Upper lobe of right lung (tissue), 1 donor: ENCODE results near the gene ZIC3. TPM values are rescaled to one million over a fixed set of nuclear protein-coding genes. Genes with fewer than 3 reads are reported as not detected.
A peak's percentile ranks its signal among the peaks of the same experiment; 100 is the strongest.

Experiments
- ATAC-seq: fragments of 200-7000 bp; cut with Tn5 transposase; one replicate; pipeline ENCODE4 v1.9.1; 2020; ENCODE audit warnings: mild to moderate bottlenecking, moderate library complexity
- DNase-seq: peaks from one replicate; pipeline ENCODE4 v3.0.0-alpha.2; 2020
- H3K27ac ChIP-seq: fragments of 200-600 bp; one replicate; pipeline ENCODE4 v1.8.0; 2022
- H3K27me3 ChIP-seq: fragments of 200-600 bp; one replicate; pipeline ENCODE4 v1.8.0; 2022; ENCODE audit warnings: mild to moderate bottlenecking
- H3K36me3 ChIP-seq: fragments of 200-600 bp; one replicate; pipeline ENCODE4 v1.8.0; 2022
- H3K4me1 ChIP-seq: fragments of 200-600 bp; one replicate; pipeline ENCODE4 v1.8.0; 2022
- H3K4me3 ChIP-seq: fragments of 200-600 bp; one replicate; pipeline ENCODE4 v1.8.0; 2022; ENCODE audit warnings: mild to moderate bottlenecking
- H3K9me3 ChIP-seq: fragments of 200-600 bp; one replicate; pipeline ENCODE4 v1.8.0; 2022
- CTCF ChIP-seq: fragments of 200-600 bp; IDR thresholded peaks from one replicate; pipeline ENCODE4 v1.8.0; 2022; ENCODE audit warnings: antibody characterized with exemption
- intact Hi-C: fragments of 100-400 bp; cut with DNase I; formaldehyde crosslinking; loops from one replicate; pipeline ENCODE4 v1.11.0; 2022
- long read RNA-seq: library from polyadenylated mRNA; unstranded; transcript quantifications from one replicate; pipeline ENCODE4 v2.0.0, GENCODE V29; 2021
- total RNA-seq: library from RNA; stranded (reverse); fragmentation: NEBNext Ultra II Directional; extraction: Animal tissue kit (Norgen Biotek cat#: 25700); gene quantifications from one replicate; pipeline ENCODE4 v1.2.1, GENCODE V29; 2021
- donor health status: DM: no; HTN: yes; CAD: no; lungs with severe emphysema.

Gene ZIC3
- total RNA-seq = not detected
- long read RNA-seq = 0 reads

- Histone ChIP-seq H3K4me3 (peak within 1 kb of the TSS; percentile 48), H3K36me3 (no peaks in the 10 kb centered on the region), H3K4me1 (peaks cover 5% of the 10 kb centered on the region), H3K9me3 (no peaks in the 10 kb centered on the region), H3K27me3 (peaks cover 50% of the 10 kb centered on the region), H3K27ac (no peak within 1 kb of the TSS)
- peak; percentile 81 for DNase-seq
- no peak for TF ChIP-seq CTCF
- ATAC-seq = peak; percentile 93
- intact Hi-C loops = no loop called here
These were observed at the start of gene ZIC3 for GRCh38 chrX:137565921-137566745. ZIC3 (plus strand) TSS chrX:137566127; CDS start chrX:137566692, 565 bp downstream.

DNA sequence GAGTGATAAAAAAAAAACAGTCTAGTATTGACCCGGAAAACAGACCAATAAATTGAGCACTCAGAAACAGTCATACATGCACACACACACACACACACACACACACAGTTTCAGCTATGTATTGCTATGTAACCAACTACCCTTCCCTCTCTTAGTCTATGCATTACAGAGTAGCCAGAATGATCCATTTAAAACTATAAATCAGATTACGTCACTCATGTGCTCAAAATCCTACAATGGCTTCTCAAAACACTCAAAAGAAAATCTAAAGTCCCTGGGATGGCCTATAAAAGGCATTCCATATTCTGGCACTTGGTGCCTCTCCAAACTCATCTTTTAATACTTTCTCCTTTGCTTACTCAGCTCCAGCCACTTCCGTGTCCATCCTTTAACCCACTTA, 46.5 kb upstream of the ZIC3 start:
- H3K9me3 ChIP-seq = no peaks in the 10 kb centered on the region
- DNase-seq (no peak), ATAC-seq (no peak)
- H3K4me1 ChIP-seq = no peaks in the 10 kb centered on the region
- no peak for TF ChIP-seq CTCF
- intact Hi-C loops = no loop called here
- no peaks in the 10 kb centered on the region for H3K36me3 ChIP-seq
- H3K27me3 ChIP-seq = no peaks in the 10 kb centered on the region
- H3K27ac ChIP-seq = no peak overlapping the region
- no peak overlapping the region for H3K4me3 ChIP-seq

DNA sequence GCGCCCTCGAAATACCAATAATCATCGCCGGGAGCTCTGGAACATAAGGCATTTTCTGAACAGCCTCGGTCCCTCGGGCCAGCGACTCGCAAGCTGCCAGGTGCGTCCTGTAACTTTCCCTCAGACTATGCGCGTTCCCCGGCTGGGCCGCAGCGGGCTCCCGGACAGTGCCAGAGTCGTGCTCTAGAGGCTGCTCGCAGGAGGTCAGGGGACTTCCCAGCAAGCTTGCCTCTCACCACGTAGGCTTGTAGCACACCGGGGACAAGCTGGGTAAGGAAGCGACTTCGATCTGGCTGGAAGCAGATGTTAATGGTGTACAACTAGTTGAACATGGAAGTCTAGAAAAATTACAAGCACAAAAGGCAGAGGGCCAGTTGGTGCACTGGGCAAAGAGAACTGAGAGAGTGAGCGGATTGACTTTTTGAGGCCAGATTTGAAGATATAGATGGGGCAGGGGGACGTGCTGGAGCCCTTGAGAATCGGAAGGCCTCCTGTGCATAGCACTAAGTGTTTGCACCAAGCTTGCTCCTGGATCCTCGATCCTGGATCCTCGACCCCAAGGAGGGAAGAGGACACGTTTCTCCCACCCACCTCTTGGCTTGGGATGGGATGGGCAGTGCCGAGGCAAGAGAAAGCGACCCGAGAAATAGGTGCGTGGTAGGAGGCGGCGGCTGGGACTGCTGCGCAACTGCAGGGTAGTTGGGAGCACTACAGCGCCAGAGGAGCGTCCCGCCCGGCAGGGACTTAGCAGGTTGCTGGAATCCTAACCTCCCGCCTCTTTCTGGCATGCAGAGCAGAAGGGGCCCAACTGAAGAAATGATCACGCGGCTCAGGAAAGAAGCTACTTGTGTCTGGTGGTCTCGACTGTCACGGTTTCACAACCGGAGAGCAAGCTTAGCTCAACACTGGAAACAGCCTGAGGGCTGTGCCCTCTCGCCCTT, 19.9 kb upstream of the ZIC3 start:
- Histone ChIP-seq H3K27me3 (peaks cover 17% of the 10 kb centered on the region), H3K36me3 (no peaks in the 10 kb centered on the region), H3K9me3 (no peaks in the 10 kb centered on the region), H3K4me1 (no peaks in the 10 kb centered on the region), H3K4me3 (no peak overlapping the region), H3K27ac (no peak overlapping the region)
- intact Hi-C loops = no loop called here
- ATAC-seq (no peak), DNase-seq (no peak)
- no peak for TF ChIP-seq CTCF

- intact Hi-C loops = no loop called here
- DNase-seq (no peak), ATAC-seq (no peak)
- Histone ChIP-seq H3K27ac (no peak overlapping the region), H3K4me1 (no peaks in the 10 kb centered on the region), H3K36me3 (no peaks in the 10 kb centered on the region), H3K27me3 (peaks cover 17% of the 10 kb centered on the region), H3K4me3 (no peak overlapping the region), H3K9me3 (no peaks in the 10 kb centered on the region)
- no peak for TF ChIP-seq CTCF
These were observed 18.6 kb upstream of the ZIC3 start for GRCh38 chrX:137547291-137547690.

DNA sequence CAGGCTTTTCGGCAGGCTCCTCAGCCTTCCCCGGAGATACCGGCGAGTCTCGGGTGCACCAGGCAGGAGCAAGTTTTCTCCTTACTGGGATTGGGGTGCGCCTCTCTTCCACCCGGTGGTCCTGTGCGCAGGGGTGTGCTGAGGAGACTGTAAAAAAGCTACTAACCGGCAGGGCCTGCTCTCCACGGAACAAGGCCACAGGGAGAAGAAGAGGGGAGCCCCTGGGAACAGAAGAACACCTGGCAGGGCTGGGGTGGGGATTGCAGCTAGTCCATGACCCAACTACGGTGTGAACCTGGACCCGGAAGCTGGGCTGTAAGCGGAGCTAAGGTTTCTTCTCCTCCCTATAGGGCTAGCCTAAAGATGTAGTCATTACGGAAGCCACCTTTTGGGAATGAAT, 17.7 kb upstream of the ZIC3 start:
- no peak for DNase-seq
- Histone ChIP-seq H3K27me3 (peaks cover 17% of the 10 kb centered on the region), H3K36me3 (no peaks in the 10 kb centered on the region), H3K4me3 (no peak overlapping the region), H3K27ac (no peak overlapping the region), H3K9me3 (no peaks in the 10 kb centered on the region), H3K4me1 (no peaks in the 10 kb centered on the region)
- ATAC-seq = no peak
- intact Hi-C loops = no loop called here
- TF ChIP-seq CTCF = no peak
